ENCODE data around the gene USH2A.

- TF ChIP-seq CTCF (IDR thresholded peaks at IDR 0.05; ENCODE audit: insufficient read depth, low read depth, low read length) (no peak), EZH2 (IDR thresholded peaks at IDR 0.05; ENCODE audit: insufficient read depth, low read length) (no peak)
Measured at GRCh38 chr1:216173376-216173995, 249.8 kb downstream of the USH2A start.
